Neuronal stem cell (in vitro differentiated cells): ENCODE data around the gene POLG.
A peak's percentile ranks its signal among the peaks of the same experiment; 100 is the strongest.

Experiments used
- DNase-seq: peaks from one replicate; pipeline ENCODE4 v3.0.0-alpha.2; 2013; ENCODE audit warnings: low spot score
- H2AFZ ChIP-seq: one replicate; pipeline ENCODE4 v1.6.1; 2013; ENCODE audit warnings: mild to moderate bottlenecking, low read length, inconsistent platforms
- H2AK5ac ChIP-seq: 2 replicates; pipeline ENCODE4 v1.6.1; 2013; ENCODE audit warnings: low read depth, mild to moderate bottlenecking, inconsistent platforms, low read length, moderate library complexity, mixed read lengths
- H2BK120ac ChIP-seq: 2 replicates; pipeline ENCODE4 v1.6.1; 2013; ENCODE audit warnings: low read depth, mild to moderate bottlenecking, inconsistent platforms, low read length, moderate library complexity, mixed read lengths
- H2BK12ac ChIP-seq: one replicate; pipeline ENCODE4 v1.6.1; 2013; ENCODE audit warnings: low read length, inconsistent platforms
- H2BK15ac ChIP-seq: 2 replicates; pipeline ENCODE4 v1.6.1; 2013; ENCODE audit warnings: mild to moderate bottlenecking, low read length, inconsistent platforms, mixed read lengths
- H2BK5ac ChIP-seq: one replicate; pipeline ENCODE4 v1.6.1; 2013; ENCODE audit warnings: inconsistent platforms, mild to moderate bottlenecking, low read length, moderate library complexity
- H3K14ac ChIP-seq: one replicate; pipeline ENCODE4 v1.6.1; 2013; ENCODE audit warnings: low read length, inconsistent platforms
- H3K18ac ChIP-seq: 2 replicates; pipeline ENCODE4 v1.6.1; 2013; ENCODE audit warnings: low read length, inconsistent platforms
- H3K23ac ChIP-seq: 2 replicates; pipeline ENCODE4 v1.6.1; 2013; ENCODE audit warnings: low read depth, mild to moderate bottlenecking, mixed read lengths, low read length, inconsistent platforms; ENCODE audit not compliant: poor library complexity
- H3K27ac ChIP-seq: replicated peaks from 3 replicates; pipeline ENCODE4 v1.5.1; 2013; ENCODE audit warnings: low read length, inconsistent platforms
- H3K27me3 ChIP-seq, 3 experiments: 2 replicates each; pipeline ENCODE4 v1.6.1; 2013; ENCODE audit warnings: low read length in 3 of 3, mild to moderate bottlenecking in 2 of 3, inconsistent platforms in 1 of 3, low read depth in 1 of 3, mixed read lengths in 1 of 3, moderate library complexity in 1 of 3; ENCODE audit not compliant: control insufficient read depth in 3 of 3, insufficient read depth in 3 of 3
- H3K36me3 ChIP-seq, 2 donors: replicated peaks in 1 of 2; 2 replicates each; pipeline ENCODE4 v1.6.1; 2013; ENCODE audit warnings: low read length in 2 of 2; ENCODE audit not compliant: control insufficient read depth in 2 of 2, insufficient read depth in 2 of 2
- H3K4ac ChIP-seq: 2 replicates; pipeline ENCODE4 v1.6.1; 2013; ENCODE audit warnings: inconsistent platforms, mild to moderate bottlenecking, low read length, moderate library complexity
- H3K4me1 ChIP-seq, 2 donors: 1 replicate in 1 of 2; 2 replicates in 1 of 2; pipeline ENCODE4 v1.6.1; 2013; ENCODE audit warnings: low read length in 2 of 2, low read depth in 1 of 2; ENCODE audit not compliant: control insufficient read depth in 2 of 2, insufficient read depth in 1 of 2
- H3K4me2 ChIP-seq: one replicate; pipeline ENCODE4 v1.6.1; 2013; ENCODE audit warnings: mild to moderate bottlenecking, low read length, inconsistent platforms; ENCODE audit not compliant: insufficient read depth, poor library complexity, severe bottlenecking
- H3K4me3 ChIP-seq, 2 donors: 2 replicates each; pipeline ENCODE4 v1.5.1; 2013; ENCODE audit warnings: low read length in 2 of 2, mild to moderate bottlenecking in 2 of 2, inconsistent platforms in 1 of 2, moderate library complexity in 1 of 2
- H3K79me1 ChIP-seq: one replicate; pipeline ENCODE4 v1.6.1; 2013; ENCODE audit warnings: low read depth, mild to moderate bottlenecking, inconsistent platforms, low read length, moderate library complexity
- H3K9ac ChIP-seq: one replicate; pipeline ENCODE4 v1.6.1; 2013; ENCODE audit warnings: mild to moderate bottlenecking, low read depth, low read length, inconsistent platforms; ENCODE audit not compliant: poor library complexity
- H3K9me3 ChIP-seq, 2 donors: replicated peaks in 1 of 2; 2 replicates each; pipeline versions ENCODE3 to v1.6.1; 2013; ENCODE audit warnings: low read length in 2 of 2, mild to moderate bottlenecking in 2 of 2, inconsistent platforms in 1 of 2, low read depth in 1 of 2, mixed read lengths in 1 of 2, moderate library complexity in 1 of 2; ENCODE audit not compliant: control insufficient read depth in 2 of 2, insufficient read depth in 1 of 2
- H4K8ac ChIP-seq: one replicate; pipeline ENCODE4 v1.6.1; 2013; ENCODE audit warnings: low read depth, mild to moderate bottlenecking, inconsistent platforms, low read length, moderate library complexity
- H4K91ac ChIP-seq: one replicate; pipeline ENCODE4 v1.6.1; 2013; ENCODE audit warnings: low read length, low read depth, mild to moderate bottlenecking, inconsistent platforms; ENCODE audit not compliant: poor library complexity
- whole genome bisulfite sequencing, 2 donors: extraction: QIAGEN DNeasy Blood & Tissue Kit; methylation state at CpG; one replicate each; pipeline ENCODE4 v1.1.7; 2013; ENCODE audit warnings: missing lambda C conversion rate in 2 of 2, mixed read lengths in 1 of 2; ENCODE audit not compliant: insufficient read length in 2 of 2, insufficient replicate concordance in 1 of 2; ENCODE audit errors: extremely low coverage in 2 of 2; 5-methylcytosine and 5-hydroxymethylcytosine counted together

Gene POLG

DNA sequence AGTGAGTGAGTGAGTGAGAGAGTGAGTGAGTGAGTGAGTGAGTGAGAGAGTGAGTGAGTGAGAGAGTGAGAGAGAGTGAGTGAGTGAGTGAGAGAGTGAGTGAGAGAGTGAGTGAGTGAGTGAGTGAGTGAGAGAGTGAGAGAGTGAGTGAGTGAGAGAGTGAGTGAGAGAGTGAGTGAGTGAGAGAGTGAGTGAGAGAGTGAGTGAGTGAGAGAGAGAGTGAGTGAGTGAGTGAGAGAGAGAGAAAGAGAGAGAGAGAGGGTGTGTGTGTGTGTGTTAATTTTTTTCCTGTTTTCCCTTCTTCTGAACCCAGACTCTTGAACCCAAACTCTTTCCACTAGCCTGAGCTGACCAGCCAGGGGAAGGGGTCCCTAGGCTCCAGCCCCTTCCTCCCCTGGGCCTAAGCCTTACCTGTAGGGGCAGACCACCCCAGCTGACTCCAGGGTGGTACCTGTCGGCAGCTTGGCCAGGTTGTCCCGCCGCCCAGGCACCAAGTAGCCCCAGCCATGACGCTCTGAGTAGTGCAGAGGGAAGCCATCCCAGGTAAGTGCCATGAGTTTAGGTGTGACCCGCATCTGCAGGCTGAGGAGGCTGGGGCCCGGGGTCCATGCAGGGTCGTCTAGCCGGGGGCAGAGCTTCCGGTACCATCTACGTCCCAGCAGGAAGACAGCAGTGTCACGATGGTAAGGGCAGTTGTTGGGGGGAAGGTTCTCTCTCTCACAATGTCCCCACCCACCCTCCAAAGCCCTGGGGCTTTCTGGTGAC, 9.4 kb downstream of the POLG start:
- H3K4me2 ChIP-seq, result no peak overlapping the region
- no peak overlapping the region for H2BK15ac ChIP-seq
- H2AFZ ChIP-seq, result no peak overlapping the region
- H3K23ac ChIP-seq, result no peak overlapping the region
- H3K9ac ChIP-seq, result no peak overlapping the region
- no peak overlapping the region for H2BK5ac ChIP-seq
- H2BK120ac ChIP-seq, result no peak overlapping the region
- H3K36me3 ChIP-seq, result peaks cover 88 to 100% of the 10 kb centered on the region in 2 donors
- no CpG with 5 or more reads among the region's 11 CpGs for WGBS, 2 donors
- no peak overlapping the region for H4K91ac ChIP-seq
- no peak overlapping the region for H2AK5ac ChIP-seq
- no peaks in the 10 kb centered on the region for H3K9me3 ChIP-seq
- H3K14ac ChIP-seq, result no peak overlapping the region
- no peaks in the 10 kb centered on the region for H3K4me1 ChIP-seq
- H3K27ac ChIP-seq, result no peak overlapping the region
- peaks cover 0 to 2% (median 0%) of the 10 kb centered on the region in 3 experiments for H3K27me3 ChIP-seq
- no peak overlapping the region for H3K4ac ChIP-seq
- H3K4me3 ChIP-seq, result no peak overlapping the region
- DNase-seq, result no peak
- H3K18ac ChIP-seq, result no peak overlapping the region
- H4K8ac ChIP-seq, result no peak overlapping the region
- H2BK12ac ChIP-seq, result no peak overlapping the region
- H3K79me1 ChIP-seq, result peaks cover 9% of the 10 kb centered on the region

DNA sequence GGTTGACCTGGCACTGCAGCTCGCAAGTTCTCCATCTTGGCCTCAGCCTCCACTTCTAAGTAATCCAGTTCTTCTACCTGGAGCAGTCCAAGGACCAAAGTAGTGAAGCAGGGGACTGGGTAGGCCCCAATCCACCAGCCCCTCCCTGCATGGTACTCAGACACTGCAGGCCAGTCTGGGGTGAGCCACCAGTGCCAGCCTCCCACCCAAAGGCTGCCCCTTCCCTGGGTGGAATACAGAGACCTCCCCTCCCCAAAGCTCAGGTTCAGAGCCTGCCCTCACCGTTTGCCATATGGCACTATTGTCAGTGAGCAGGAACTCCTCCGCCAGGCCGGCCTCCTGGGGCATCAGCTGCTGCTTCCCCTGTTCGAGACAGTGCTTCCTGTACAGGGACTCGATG, 10.8 kb downstream of the POLG start:
- no peak for DNase-seq
- no peaks in the 10 kb centered on the region for H3K4me1 ChIP-seq
- H3K23ac ChIP-seq, result no peak overlapping the region
- no peak overlapping the region for H3K9ac ChIP-seq
- H3K36me3 ChIP-seq, result peaks cover 89 to 100% of the 10 kb centered on the region in 2 donors
- H3K4me2 ChIP-seq, result no peak overlapping the region
- no peak overlapping the region for H2BK12ac ChIP-seq
- H2BK5ac ChIP-seq, result no peak overlapping the region
- no peak overlapping the region for H3K27ac ChIP-seq
- no peak overlapping the region for H3K18ac ChIP-seq
- H3K27me3 ChIP-seq, result no peaks in the 10 kb centered on the region
- no peak overlapping the region for H3K4ac ChIP-seq
- no peak overlapping the region for H4K91ac ChIP-seq
- H2BK15ac ChIP-seq, result no peak overlapping the region
- H2AK5ac ChIP-seq, result no peak overlapping the region
- WGBS, 2 donors, result no CpG with 5 or more reads among the region's 6 CpGs
- peak overlapping the region in 1 of 2 donors; percentile 51 for H3K4me3 ChIP-seq
- no peak overlapping the region for H2BK120ac ChIP-seq
- no peak overlapping the region for H4K8ac ChIP-seq
- no peak overlapping the region for H2AFZ ChIP-seq
- H3K9me3 ChIP-seq, result no peaks in the 10 kb centered on the region
- no peak overlapping the region for H3K14ac ChIP-seq
- peaks cover 6% of the 10 kb centered on the region for H3K79me1 ChIP-seq

DNA sequence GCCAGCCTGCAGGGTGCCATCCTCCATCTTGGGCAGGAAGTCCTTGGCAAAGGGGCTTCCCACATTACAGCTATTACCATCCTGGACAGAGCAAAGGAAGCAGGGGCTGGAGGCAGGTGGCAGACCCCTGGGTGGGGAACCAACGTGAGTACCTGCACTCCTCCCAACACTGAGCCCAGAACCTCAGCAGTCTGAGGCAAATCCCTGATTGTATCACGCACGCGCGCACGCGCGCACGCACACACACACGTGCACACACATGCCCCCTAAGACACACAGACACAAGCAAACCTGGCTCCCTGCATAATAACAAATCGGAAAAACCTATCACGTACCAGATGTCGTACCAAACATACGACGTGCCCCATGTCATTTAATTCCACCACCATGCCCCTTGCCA, 11.8 kb downstream of the POLG start:
- peak overlapping the region in 1 of 2 donors; percentile 20 for H3K4me3 ChIP-seq
- H2AK5ac ChIP-seq, result no peak overlapping the region
- no peak overlapping the region for H3K18ac ChIP-seq
- no peak overlapping the region for H3K4me2 ChIP-seq
- no peak overlapping the region for H2AFZ ChIP-seq
- H2BK5ac ChIP-seq, result no peak overlapping the region
- H3K14ac ChIP-seq, result no peak overlapping the region
- no peak for DNase-seq
- H3K9me3 ChIP-seq, result no peaks in the 10 kb centered on the region
- peak overlapping the region; percentile 47 for H3K9ac ChIP-seq
- no peak overlapping the region for H2BK120ac ChIP-seq
- H3K4me1 ChIP-seq, result no peaks in the 10 kb centered on the region
- H3K79me1 ChIP-seq, result peaks cover 2% of the 10 kb centered on the region
- no peaks in the 10 kb centered on the region for H3K27me3 ChIP-seq
- peaks cover 86 to 100% of the 10 kb centered on the region in 2 donors for H3K36me3 ChIP-seq
- peak overlapping the region; percentile 21 for H3K23ac ChIP-seq
- WGBS, 2 donors, result no CpG with 5 or more reads among the region's 15 CpGs
- H2BK12ac ChIP-seq, result no peak overlapping the region
- no peak overlapping the region for H3K4ac ChIP-seq
- no peak overlapping the region for H2BK15ac ChIP-seq
- H3K27ac ChIP-seq, result no peak overlapping the region
- H4K91ac ChIP-seq, result no peak overlapping the region
- peak overlapping the region; percentile 77 for H4K8ac ChIP-seq

DNA sequence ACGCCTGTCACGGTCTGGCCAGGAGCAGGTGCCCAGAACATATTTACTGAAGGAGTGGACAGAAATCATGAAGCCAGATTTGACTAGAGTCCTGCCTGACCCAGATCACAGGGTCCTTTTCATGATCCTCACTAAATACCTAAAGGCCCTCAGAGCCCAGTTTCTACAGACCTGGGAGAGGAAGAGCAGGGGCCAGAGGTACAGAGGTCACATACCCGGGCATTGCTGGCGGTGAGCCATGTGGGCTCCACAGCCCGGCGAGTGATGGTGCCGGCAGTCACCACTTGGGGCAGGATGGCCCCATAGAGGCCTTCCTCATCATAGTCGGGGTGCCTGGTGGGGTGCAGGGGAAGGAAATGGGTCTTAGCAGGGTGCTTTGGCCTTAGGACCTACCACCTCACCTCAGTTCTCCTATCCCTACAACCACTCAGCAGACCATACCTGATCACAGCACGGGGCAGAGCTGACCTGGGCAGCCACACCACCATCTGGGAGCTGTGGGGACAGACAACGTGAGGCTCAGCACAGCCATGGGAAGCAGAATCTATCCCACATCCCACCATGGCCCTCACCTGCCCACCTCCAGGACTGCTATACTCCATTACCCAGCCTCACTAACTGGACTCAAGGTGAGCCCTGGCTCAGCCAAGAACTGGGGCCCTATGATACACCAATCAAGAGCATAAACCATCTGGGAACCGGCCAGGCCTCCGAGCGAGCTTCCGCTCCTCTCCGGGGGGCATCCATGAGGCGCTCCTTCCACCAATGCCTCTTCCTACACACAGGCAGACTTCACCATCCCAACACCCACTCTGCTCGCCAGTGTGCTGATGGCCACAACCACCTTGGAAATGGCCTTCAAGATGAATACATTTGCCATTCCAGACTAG, 12.9 kb downstream of the POLG start:
- no peaks in the 10 kb centered on the region for H3K9me3 ChIP-seq
- no peak overlapping the region for H4K91ac ChIP-seq
- H3K27ac ChIP-seq, result no peak overlapping the region
- WGBS, 2 donors, result no CpG with 5 or more reads among the region's 17 CpGs
- H3K18ac ChIP-seq, result no peak overlapping the region
- H3K36me3 ChIP-seq, result peaks cover 82 to 100% of the 10 kb centered on the region in 2 donors
- no peak overlapping the region for H2BK12ac ChIP-seq
- H3K4ac ChIP-seq, result no peak overlapping the region
- no peak overlapping the region for H3K23ac ChIP-seq
- H2BK15ac ChIP-seq, result no peak overlapping the region
- H4K8ac ChIP-seq, result no peak overlapping the region
- no peaks in the 10 kb centered on the region for H3K4me1 ChIP-seq
- H2BK120ac ChIP-seq, result no peak overlapping the region
- no peak overlapping the region for H3K9ac ChIP-seq
- no peak overlapping the region for H3K14ac ChIP-seq
- no peak overlapping the region for H2AK5ac ChIP-seq
- H3K79me1 ChIP-seq, result peaks cover 2% of the 10 kb centered on the region
- DNase-seq, result no peak
- H3K4me2 ChIP-seq, result no peak overlapping the region
- H3K27me3 ChIP-seq, result no peaks in the 10 kb centered on the region
- no peak overlapping the region for H2AFZ ChIP-seq
- H3K4me3 ChIP-seq, result peak overlapping the region in 1 of 2 donors; percentile 16
- H2BK5ac ChIP-seq, result peak overlapping the region; percentile 68
